ENCODE results near the gene DAAM1. TPM values are rescaled to one million over a fixed set of nuclear protein-coding genes. Genes with fewer than 3 reads are reported as not detected.

DAAM1 gene
- total RNA-seq, 2 experiments from 2014 or later = 12.1 to 15.9 TPM

- Mint-ChIP-seq H3K27me3 (peaks cover 17% of the 10 kb centered on the region), H3K27ac (no peak overlapping the region), H3K36me3 (no peaks in the 10 kb centered on the region), H3K9me3 (ENCODE audit: low read depth) (no peaks in the 10 kb centered on the region), H3K4me1 (peaks cover 3% of the 10 kb centered on the region), H3K4me3 (no peak overlapping the region)
- ATAC-seq (no peak), DNase-seq (no peak)
- CTCF ChIA-PET = interaction anchor here (1.2 kb wide), 1 partner anchor 12 kb away, joined by 3 read pairs; the partner anchor contains the start of gene DAAM1
Observed at GRCh38 chr14:59176765-59177164, 11.7 kb upstream of the DAAM1 start.

- H3K27ac Mint-ChIP-seq = no peak overlapping the region
- H3K36me3 Mint-ChIP-seq = no peaks in the 10 kb centered on the region
- ATAC-seq (no peak), DNase-seq (no peak)
- CTCF ChIA-PET = no interaction called here
- H3K9me3 Mint-ChIP-seq (ENCODE audit: low read depth) = no peaks in the 10 kb centered on the region
- peaks cover 17% of the 10 kb centered on the region for H3K27me3 Mint-ChIP-seq
- no peak overlapping the region for H3K4me3 Mint-ChIP-seq
- H3K4me1 Mint-ChIP-seq = peaks cover 3% of the 10 kb centered on the region
Observed at GRCh38 chr14:59177262-59177661, 11.2 kb upstream of the DAAM1 start.

GRCh38 chr14:59181791-59182190 lies 6.7 kb upstream of the DAAM1 start:
- ATAC-seq = no peak
- Mint-ChIP-seq H3K27me3 (peaks cover 40% of the 10 kb centered on the region), H3K4me3 (no peak overlapping the region), H3K36me3 (no peaks in the 10 kb centered on the region), H3K9me3 (ENCODE audit: low read depth) (no peaks in the 10 kb centered on the region), H3K4me1 (peaks cover 6% of the 10 kb centered on the region), H3K27ac (no peak overlapping the region)
- no peak for DNase-seq
- CTCF ChIA-PET = no interaction called here

GRCh38 chr14:59182641-59183040 lies 5.8 kb upstream of the DAAM1 start:
- no peaks in the 10 kb centered on the region for H3K9me3 Mint-ChIP-seq (ENCODE audit: low read depth)
- no peak overlapping the region for H3K27ac Mint-ChIP-seq
- H3K4me1 Mint-ChIP-seq = peaks cover 13% of the 10 kb centered on the region
- CTCF ChIA-PET = no interaction called here
- no peaks in the 10 kb centered on the region for H3K36me3 Mint-ChIP-seq
- ATAC-seq (no peak), DNase-seq (no peak)
- no peak overlapping the region for H3K4me3 Mint-ChIP-seq
- H3K27me3 Mint-ChIP-seq = peaks cover 44% of the 10 kb centered on the region

- Mint-ChIP-seq H3K27me3 (peaks cover 44% of the 10 kb centered on the region), H3K27ac (no peak overlapping the region), H3K4me1 (peaks cover 14% of the 10 kb centered on the region), H3K36me3 (no peaks in the 10 kb centered on the region), H3K9me3 (ENCODE audit: low read depth) (no peaks in the 10 kb centered on the region), H3K4me3 (no peak overlapping the region)
- CTCF ChIA-PET = no interaction called here
- no peak for DNase-seq
- ATAC-seq = no peak
Observed at GRCh38 chr14:59183150-59183549, 5.3 kb upstream of the DAAM1 start.

GRCh38 chr14:59184396-59184795 lies 4.1 kb upstream of the DAAM1 start:
- ATAC-seq (no peak), DNase-seq (no peak)
- no peak overlapping the region for H3K27ac Mint-ChIP-seq
- no peak overlapping the region for H3K4me3 Mint-ChIP-seq
- peaks cover 42% of the 10 kb centered on the region for H3K27me3 Mint-ChIP-seq
- H3K4me1 Mint-ChIP-seq = peaks cover 11% of the 10 kb centered on the region
- CTCF ChIA-PET = no interaction called here
- no peaks in the 10 kb centered on the region for H3K36me3 Mint-ChIP-seq
- H3K9me3 Mint-ChIP-seq (ENCODE audit: low read depth) = no peaks in the 10 kb centered on the region

- Mint-ChIP-seq H3K27me3 (peaks cover 32% of the 10 kb centered on the region), H3K27ac (no peak overlapping the region), H3K4me3 (no peak overlapping the region), H3K9me3 (ENCODE audit: low read depth) (no peaks in the 10 kb centered on the region), H3K36me3 (no peaks in the 10 kb centered on the region), H3K4me1 (peaks cover 21% of the 10 kb centered on the region)
- ATAC-seq (no peak), DNase-seq (no peak)
- CTCF ChIA-PET = no interaction called here
Observed at GRCh38 chr14:59185676-59186075, 2.8 kb upstream of the DAAM1 start.

GRCh38 chr14:59186306-59186705 lies 2.2 kb upstream of the DAAM1 start:
- DNase-seq = no peak
- no peaks in the 10 kb centered on the region for H3K36me3 Mint-ChIP-seq
- H3K4me3 Mint-ChIP-seq = no peak overlapping the region
- H3K9me3 Mint-ChIP-seq (ENCODE audit: low read depth) = no peaks in the 10 kb centered on the region
- H3K27ac Mint-ChIP-seq = no peak overlapping the region
- CTCF ChIA-PET = no interaction called here
- peaks cover 31% of the 10 kb centered on the region for H3K27me3 Mint-ChIP-seq
- peaks cover 21% of the 10 kb centered on the region for H3K4me1 Mint-ChIP-seq
- ATAC-seq = no peak

GRCh38 chr14:59187118-59187517 lies 1.3 kb upstream of the DAAM1 start:
- DNase-seq = no peak
- CTCF ChIA-PET = no interaction called here
- H3K9me3 Mint-ChIP-seq (ENCODE audit: low read depth) = no peaks in the 10 kb centered on the region

GRCh38 chr14:59187802-59188460 lies 536 bp upstream of the DAAM1 start:
- CTCF ChIA-PET = no interaction called here
- Mint-ChIP-seq H3K4me3 (peak overlapping the region; percentile 85), H3K27me3 (peaks cover 27% of the 10 kb centered on the region), H3K36me3 (no peaks in the 10 kb centered on the region), H3K27ac (peak overlapping the region; percentile 54), H3K4me1 (peaks cover 21% of the 10 kb centered on the region), H3K9me3 (ENCODE audit: low read depth) (no peaks in the 10 kb centered on the region)
- DNase-seq = peak; percentile 67
- peak; percentile 17 for ATAC-seq

More at GRCh38 chr14:59187118-59187517, 1.3 kb upstream of the DAAM1 start:
- H3K4me3 Mint-ChIP-seq = no peak overlapping the region
- peaks cover 27% of the 10 kb centered on the region for H3K27me3 Mint-ChIP-seq
- no peak for ATAC-seq
- H3K27ac Mint-ChIP-seq = no peak overlapping the region
- no peaks in the 10 kb centered on the region for H3K36me3 Mint-ChIP-seq
- peaks cover 21% of the 10 kb centered on the region for H3K4me1 Mint-ChIP-seq

- ATAC-seq (peak; percentile 27), DNase-seq (peak; percentile 61)
- Mint-ChIP-seq H3K9me3 (ENCODE audit: low read depth) (no peaks in the 10 kb centered on the region), H3K27ac (peak overlapping the region; percentile 80), H3K36me3 (no peaks in the 10 kb centered on the region), H3K4me1 (peaks cover 23% of the 10 kb centered on the region), H3K4me3 (peak overlapping the region; percentile 85), H3K27me3 (peaks cover 23% of the 10 kb centered on the region)
- CTCF ChIA-PET = interaction anchor here (0.9 to 1.6 kb wide), 4 partner anchors 13 to 295 kb away, joined by 3 to 6 read pairs (median 4); partner anchors contain the start of genes JKAMP and L3HYPDH
Observed at GRCh38 chr14:59189091-59189785, 771 bp downstream of the DAAM1 start.

- DNase-seq (peak; percentile 93), ATAC-seq (peak; percentile 21)
- Mint-ChIP-seq H3K4me1 (peaks cover 23% of the 10 kb centered on the region), H3K27ac (peak overlapping the region; percentile 80), H3K27me3 (peaks cover 17% of the 10 kb centered on the region), H3K36me3 (no peaks in the 10 kb centered on the region), H3K9me3 (ENCODE audit: low read depth) (no peaks in the 10 kb centered on the region), H3K4me3 (peak overlapping the region; percentile 85)
- CTCF ChIA-PET = interaction anchor here (0.6 to 1.6 kb wide), 5 partner anchors 14 to 914 kb away, joined by 3 to 6 read pairs (median 4); partner anchors contain the start of genes JKAMP and L3HYPDH
Observed at GRCh38 chr14:59189786-59190368, 1.4 kb downstream of the DAAM1 start.

- peaks cover 23% of the 10 kb centered on the region for H3K4me1 Mint-ChIP-seq
- no peaks in the 10 kb centered on the region for H3K9me3 Mint-ChIP-seq (ENCODE audit: low read depth)
Observed at GRCh38 chr14:59190372-59190771, 1.9 kb downstream of the DAAM1 start.

More at GRCh38 chr14:59190372-59190771, 1.9 kb downstream of the DAAM1 start:
- ATAC-seq (no peak), DNase-seq (no peak)
- Mint-ChIP-seq H3K27ac (peak overlapping the region; percentile 80), H3K36me3 (no peaks in the 10 kb centered on the region), H3K27me3 (peaks cover 16% of the 10 kb centered on the region), H3K4me3 (peak overlapping the region; percentile 85)
- CTCF ChIA-PET = interaction anchor here (0.6 to 1.6 kb wide), 5 partner anchors 14 to 914 kb away, joined by 3 to 6 read pairs (median 4); partner anchors contain the start of genes JKAMP and L3HYPDH

All from activated CD8-positive, alpha-beta memory T cell treated with anti-CD3 and anti-CD28 coated beads, Interleukin-2, amount 10 ng/mL, durations not matched to agents 7 days and 5 days (primary cell).